ENCODE measurements around the gene ACAT1. TPM values are rescaled to one million over a fixed set of nuclear protein-coding genes. Genes with fewer than 3 reads are reported as not detected.
"Not testable (repeated sequence)": the region's sequence is repeated elsewhere in the genome, so short reads cannot be mapped to it uniquely, and the experiment has no call there.

Gene ACAT1
- total RNA-seq, 1 donor from 2014 or later: 76.6 TPM

- no peak for DNase-seq (ENCODE audit: low spot score)
- Mint-ChIP-seq H3K27ac (peak overlapping the region; percentile 90), H3K4me1 (ENCODE audit: low read depth) (peaks cover 40% of the 10 kb centered on the region), H3K27me3 (ENCODE audit: low read depth) (no peaks in the 10 kb centered on the region), H3K9me3 (no peaks in the 10 kb centered on the region), H3K4me3 (ENCODE audit: low read depth) (peak overlapping the region; percentile 95), H3K36me3 (ENCODE audit: low read depth) (peaks cover 25% of the 10 kb centered on the region)
- intact Hi-C loops (cut with micrococcal nuclease): loop anchor here (5.0 kb wide), 1 partner anchor 375 kb away; the partner anchor contains the start of gene POGLUT3
Measured at GRCh38 chr11:108122166-108122628, 830 bp downstream of the ACAT1 start.

- Mint-ChIP-seq H3K27ac (peak overlapping the region; percentile 54), H3K9me3 (no peaks in the 10 kb centered on the region), H3K4me3 (ENCODE audit: low read depth) (no peak overlapping the region), H3K36me3 (ENCODE audit: low read depth) (peaks cover 28% of the 10 kb centered on the region), H3K4me1 (ENCODE audit: low read depth) (peaks cover 37% of the 10 kb centered on the region), H3K27me3 (ENCODE audit: low read depth) (no peaks in the 10 kb centered on the region)
- intact Hi-C loops (cut with micrococcal nuclease): no loop called here
- no peak for DNase-seq (ENCODE audit: low spot score)
Measured at GRCh38 chr11:108125096-108125495, 3.7 kb downstream of the ACAT1 start.

GRCh38 chr11:108128772-108129171, 7.4 kb downstream of the ACAT1 start:
- Mint-ChIP-seq H3K4me1 (ENCODE audit: low read depth) (peaks cover 17% of the 10 kb centered on the region), H3K36me3 (ENCODE audit: low read depth) (peaks cover 36% of the 10 kb centered on the region), H3K27me3 (ENCODE audit: low read depth) (no peaks in the 10 kb centered on the region), H3K4me3 (ENCODE audit: low read depth) (no peak overlapping the region), H3K27ac (no peak overlapping the region), H3K9me3 (no peaks in the 10 kb centered on the region)
- no peak for DNase-seq (ENCODE audit: low spot score)
- intact Hi-C loops (cut with micrococcal nuclease): no loop called here

- Mint-ChIP-seq H3K36me3 (ENCODE audit: low read depth) (peaks cover 34% of the 10 kb centered on the region), H3K9me3 (no peaks in the 10 kb centered on the region), H3K27me3 (ENCODE audit: low read depth) (no peaks in the 10 kb centered on the region), H3K4me1 (ENCODE audit: low read depth) (peaks cover 15% of the 10 kb centered on the region), H3K27ac (no peak overlapping the region), H3K4me3 (ENCODE audit: low read depth) (no peak overlapping the region)
- intact Hi-C loops (cut with micrococcal nuclease): no loop called here
- DNase-seq (ENCODE audit: low spot score): no peak
Measured at GRCh38 chr11:108131993-108132392, 10.6 kb downstream of the ACAT1 start.

- H3K27me3 Mint-ChIP-seq (ENCODE audit: low read depth); DNase-seq (ENCODE audit: low spot score); H3K27ac Mint-ChIP-seq; H3K4me3 Mint-ChIP-seq (ENCODE audit: low read depth); H3K9me3 Mint-ChIP-seq; intact Hi-C loops (cut with micrococcal nuclease): not testable (repeated sequence)
- Mint-ChIP-seq H3K4me1 (ENCODE audit: low read depth) (peaks cover 20% of the 10 kb centered on the region), H3K36me3 (ENCODE audit: low read depth) (peaks cover 39% of the 10 kb centered on the region)
Measured at GRCh38 chr11:108132993-108133538, 11.7 kb downstream of the ACAT1 start.

- H3K4me1 Mint-ChIP-seq (ENCODE audit: low read depth): peaks cover 20% of the 10 kb centered on the region
- no peaks in the 10 kb centered on the region for H3K9me3 Mint-ChIP-seq
- H3K27me3 Mint-ChIP-seq (ENCODE audit: low read depth): no peaks in the 10 kb centered on the region
- peaks cover 47% of the 10 kb centered on the region for H3K36me3 Mint-ChIP-seq (ENCODE audit: low read depth)
- intact Hi-C loops (cut with micrococcal nuclease): loop anchor here (1.0 to 5.0 kb wide), 5 partner anchors 15 to 513 kb away; partner anchors contain the start of genes ACAT1 and C11orf65
- no peak for DNase-seq (ENCODE audit: low spot score)
- H3K27ac Mint-ChIP-seq: peak overlapping the region; percentile 79
- no peak overlapping the region for H3K4me3 Mint-ChIP-seq (ENCODE audit: low read depth)
Measured at GRCh38 chr11:108135845-108136544, 14.6 kb downstream of the ACAT1 start.

GRCh38 chr11:108137212-108137611, 15.8 kb downstream of the ACAT1 start:
- Mint-ChIP-seq H3K9me3 (no peaks in the 10 kb centered on the region), H3K4me1 (ENCODE audit: low read depth) (peaks cover 20% of the 10 kb centered on the region), H3K4me3 (ENCODE audit: low read depth) (no peak overlapping the region), H3K27ac (peak overlapping the region; percentile 83), H3K27me3 (ENCODE audit: low read depth) (no peaks in the 10 kb centered on the region), H3K36me3 (ENCODE audit: low read depth) (peaks cover 55% of the 10 kb centered on the region)
- intact Hi-C loops (cut with micrococcal nuclease): loop anchor here (2.0 to 5.0 kb wide), 3 partner anchors 60 to 512 kb away; partner anchors contain the start of gene C11orf65
- DNase-seq (ENCODE audit: low spot score): no peak

- no peak overlapping the region for H3K27ac Mint-ChIP-seq
- intact Hi-C loops (cut with micrococcal nuclease): no loop called here
- DNase-seq (ENCODE audit: low spot score): no peak
- H3K27me3 Mint-ChIP-seq (ENCODE audit: low read depth): no peaks in the 10 kb centered on the region
- no peaks in the 10 kb centered on the region for H3K9me3 Mint-ChIP-seq
- H3K36me3 Mint-ChIP-seq (ENCODE audit: low read depth): peaks cover 69% of the 10 kb centered on the region
- H3K4me1 Mint-ChIP-seq (ENCODE audit: low read depth): peaks cover 12% of the 10 kb centered on the region
- no peak overlapping the region for H3K4me3 Mint-ChIP-seq (ENCODE audit: low read depth)
Measured at GRCh38 chr11:108142304-108142703, 20.9 kb downstream of the ACAT1 start.

- Mint-ChIP-seq H3K4me1 (ENCODE audit: low read depth) (peaks cover 11% of the 10 kb centered on the region), H3K27me3 (ENCODE audit: low read depth) (no peaks in the 10 kb centered on the region), H3K9me3 (no peaks in the 10 kb centered on the region), H3K27ac (no peak overlapping the region), H3K36me3 (ENCODE audit: low read depth) (peaks cover 82% of the 10 kb centered on the region), H3K4me3 (ENCODE audit: low read depth) (no peak overlapping the region)
- intact Hi-C loops (cut with micrococcal nuclease): no loop called here
- no peak for DNase-seq (ENCODE audit: low spot score)
Measured at GRCh38 chr11:108144615-108145014, 23.2 kb downstream of the ACAT1 start.

GRCh38 chr11:108147150-108147549, 25.8 kb downstream of the ACAT1 start:
- peaks cover 84% of the 10 kb centered on the region for H3K36me3 Mint-ChIP-seq (ENCODE audit: low read depth)
- H3K9me3 Mint-ChIP-seq: no peaks in the 10 kb centered on the region
- no peaks in the 10 kb centered on the region for H3K27me3 Mint-ChIP-seq (ENCODE audit: low read depth)
- H3K4me3 Mint-ChIP-seq (ENCODE audit: low read depth): no peak overlapping the region
- intact Hi-C loops (cut with micrococcal nuclease): no loop called here
- no peak overlapping the region for H3K27ac Mint-ChIP-seq
- DNase-seq (ENCODE audit: low spot score): no peak
- H3K4me1 Mint-ChIP-seq (ENCODE audit: low read depth): peaks cover 11% of the 10 kb centered on the region

- intact Hi-C loops (cut with micrococcal nuclease): no loop called here
Measured at GRCh38 chr11:108148556-108148955, 27.2 kb downstream of the ACAT1 start.

GRCh38 chr11:108154591-108154990, 33.2 kb downstream of the ACAT1 start:
- no peak overlapping the region for H3K27ac Mint-ChIP-seq
- H3K27me3 Mint-ChIP-seq (ENCODE audit: low read depth): no peaks in the 10 kb centered on the region
- no peak overlapping the region for H3K4me3 Mint-ChIP-seq (ENCODE audit: low read depth)
- DNase-seq (ENCODE audit: low spot score): no peak
- H3K36me3 Mint-ChIP-seq (ENCODE audit: low read depth): peaks cover 63% of the 10 kb centered on the region
- H3K9me3 Mint-ChIP-seq: no peaks in the 10 kb centered on the region
- intact Hi-C loops (cut with micrococcal nuclease): loop anchor here (5.0 kb wide), 1 partner anchor 38 kb away; no protein-coding TSS in a partner anchor
- no peaks in the 10 kb centered on the region for H3K4me1 Mint-ChIP-seq (ENCODE audit: low read depth)

More at GRCh38 chr11:108148556-108148955, 27.2 kb downstream of the ACAT1 start:
- Mint-ChIP-seq H3K9me3 (no peaks in the 10 kb centered on the region), H3K4me1 (ENCODE audit: low read depth) (peaks cover 11% of the 10 kb centered on the region), H3K27ac (peak overlapping the region; percentile 17), H3K27me3 (ENCODE audit: low read depth) (no peaks in the 10 kb centered on the region), H3K36me3 (ENCODE audit: low read depth) (peaks cover 77% of the 10 kb centered on the region), H3K4me3 (ENCODE audit: low read depth) (no peak overlapping the region)
- DNase-seq (ENCODE audit: low spot score): no peak

- Mint-ChIP-seq H3K9me3 (no peaks in the 10 kb centered on the region), H3K4me3 (ENCODE audit: low read depth) (no peak overlapping the region), H3K4me1 (ENCODE audit: low read depth) (peaks cover 5% of the 10 kb centered on the region), H3K27ac (peak overlapping the region; percentile 10), H3K36me3 (ENCODE audit: low read depth) (peaks cover 46% of the 10 kb centered on the region), H3K27me3 (ENCODE audit: low read depth) (no peaks in the 10 kb centered on the region)
- intact Hi-C loops (cut with micrococcal nuclease): no loop called here
- no peak for DNase-seq (ENCODE audit: low spot score)
Measured at GRCh38 chr11:108160970-108161566, 39.7 kb downstream of the ACAT1 start.
